PC-9 (cell line): ENCODE measurements around the gene KIF17.

Experiments
- CTCF ChIP-seq: fragments of 200-600 bp; sonication (generic); conservative IDR thresholded peaks from 2 replicates; pipeline ENCODE4 v1.6.1; 2017; ENCODE audit warnings: mixed run types, antibody characterized with exemption, mild to moderate bottlenecking, moderate library complexity
- EZH2 ChIP-seq: fragments of 200-600 bp; sonication (generic); IDR thresholded peaks from 2 replicates; pipeline ENCODE4 v1.8.0; 2017; ENCODE audit warnings: antibody characterized with exemption, low read depth

GRCh38 chr1:20644416-20644815, 73.4 kb downstream of the KIF17 start:
- TF ChIP-seq CTCF (no peak), EZH2 (no peak)
